T-helper 1 cell treated with Interleukin-12 subunit alpha and Interleukin-12 subunit beta and Interleukin-4 antibody, amounts not matched to agents 30 μg/mL and 1 μg/mL, for 36 hours (primary cell): ENCODE results near the gene PGA4.
"Not testable (repeated sequence)": the region's sequence is repeated elsewhere in the genome, so short reads cannot be mapped to it uniquely, and the experiment has no call there.

Source experiments
- H3K27ac Mint-ChIP-seq: one replicate; pipeline ENCODE4 v1.8.0; 2021; ENCODE audit warnings: mild to moderate bottlenecking, mixed read lengths
- H3K27me3 Mint-ChIP-seq: one replicate; pipeline ENCODE4 v1.8.0; 2021; ENCODE audit warnings: low read depth, mixed read lengths
- H3K36me3 Mint-ChIP-seq: one replicate; pipeline ENCODE4 v1.8.0; 2021; ENCODE audit warnings: low read depth, mixed read lengths
- H3K4me1 Mint-ChIP-seq: one replicate; pipeline ENCODE4 v1.8.0; 2021; ENCODE audit warnings: low read depth, mixed read lengths
- H3K4me3 Mint-ChIP-seq: one replicate; pipeline ENCODE4 v1.8.0; 2021; ENCODE audit warnings: mild to moderate bottlenecking, moderate library complexity, mixed read lengths
- H3K9me3 Mint-ChIP-seq: one replicate; pipeline ENCODE4 v1.8.0; 2021; ENCODE audit warnings: mixed read lengths

The PGA4 gene

GRCh38 chr11:61222047-61222446 lies at the start of gene PGA4:
TSS of gene PGA4 (plus strand) at chr11:61222347. CDS start at chr11:61222401, 54 bp downstream.
- H3K4me3 Mint-ChIP-seq, H3K9me3 Mint-ChIP-seq, H3K27me3 Mint-ChIP-seq, H3K4me1 Mint-ChIP-seq, H3K27ac Mint-ChIP-seq, H3K36me3 Mint-ChIP-seq: not testable (repeated sequence)

- Mint-ChIP-seq H3K9me3 (peaks cover 16% of the 10 kb centered on the region), H3K27ac (no peak overlapping the region), H3K27me3 (peaks cover 6% of the 10 kb centered on the region), H3K4me3 (no peak overlapping the region), H3K36me3 (peaks cover 3% of the 10 kb centered on the region), H3K4me1 (peaks cover 17% of the 10 kb centered on the region)
Measured at GRCh38 chr11:61172356-61172755, 49.8 kb upstream of the PGA4 start.

GRCh38 chr11:61172888-61173287 lies 49.3 kb upstream of the PGA4 start:
- peaks cover 3% of the 10 kb centered on the region for H3K36me3 Mint-ChIP-seq
- no peak overlapping the region for H3K27ac Mint-ChIP-seq
- peaks cover 6% of the 10 kb centered on the region for H3K27me3 Mint-ChIP-seq
- H3K4me1 Mint-ChIP-seq = peaks cover 15% of the 10 kb centered on the region
- H3K9me3 Mint-ChIP-seq = peaks cover 16% of the 10 kb centered on the region
- no peak overlapping the region for H3K4me3 Mint-ChIP-seq

- no peak overlapping the region for H3K4me3 Mint-ChIP-seq
- peaks cover 11% of the 10 kb centered on the region for H3K4me1 Mint-ChIP-seq
- H3K27me3 Mint-ChIP-seq = peaks cover 6% of the 10 kb centered on the region
- H3K27ac Mint-ChIP-seq = no peak overlapping the region
- peaks cover 16% of the 10 kb centered on the region for H3K9me3 Mint-ChIP-seq
- peaks cover 3% of the 10 kb centered on the region for H3K36me3 Mint-ChIP-seq
Measured at GRCh38 chr11:61173456-61173855, 48.7 kb upstream of the PGA4 start.

- peaks cover 3% of the 10 kb centered on the region for H3K36me3 Mint-ChIP-seq
- H3K27me3 Mint-ChIP-seq = peaks cover 8% of the 10 kb centered on the region
- peaks cover 8% of the 10 kb centered on the region for H3K4me1 Mint-ChIP-seq
- peaks cover 16% of the 10 kb centered on the region for H3K9me3 Mint-ChIP-seq
- H3K4me3 Mint-ChIP-seq = no peak overlapping the region
- no peak overlapping the region for H3K27ac Mint-ChIP-seq
Measured at GRCh38 chr11:61174273-61174672, 47.9 kb upstream of the PGA4 start.

GRCh38 chr11:61174949-61175348 lies 47.2 kb upstream of the PGA4 start:
- peaks cover 8% of the 10 kb centered on the region for H3K4me1 Mint-ChIP-seq
- H3K4me3 Mint-ChIP-seq = no peak overlapping the region
- peaks cover 13% of the 10 kb centered on the region for H3K27me3 Mint-ChIP-seq
- H3K9me3 Mint-ChIP-seq = peaks cover 16% of the 10 kb centered on the region
- H3K27ac Mint-ChIP-seq = no peak overlapping the region
- H3K36me3 Mint-ChIP-seq = peaks cover 3% of the 10 kb centered on the region

- no peak overlapping the region for H3K4me3 Mint-ChIP-seq
Measured at GRCh38 chr11:61176446-61176845, 45.7 kb upstream of the PGA4 start.

GRCh38 chr11:61180205-61180604 lies 41.9 kb upstream of the PGA4 start:
- H3K4me3 Mint-ChIP-seq, H3K36me3 Mint-ChIP-seq, H3K27ac Mint-ChIP-seq, H3K9me3 Mint-ChIP-seq, H3K4me1 Mint-ChIP-seq: not testable (repeated sequence)
- H3K27me3 Mint-ChIP-seq = peaks cover 22% of the 10 kb centered on the region

More at GRCh38 chr11:61176446-61176845, 45.7 kb upstream of the PGA4 start:
- Mint-ChIP-seq H3K27ac (no peak overlapping the region), H3K36me3 (peaks cover 3% of the 10 kb centered on the region), H3K4me1 (peaks cover 8% of the 10 kb centered on the region), H3K9me3 (peaks cover 16% of the 10 kb centered on the region), H3K27me3 (peaks cover 20% of the 10 kb centered on the region)

- no peak overlapping the region for H3K4me3 Mint-ChIP-seq
- H3K27ac Mint-ChIP-seq = no peak overlapping the region
- H3K36me3 Mint-ChIP-seq = no peaks in the 10 kb centered on the region
- no peaks in the 10 kb centered on the region for H3K4me1 Mint-ChIP-seq
- peaks cover 22% of the 10 kb centered on the region for H3K27me3 Mint-ChIP-seq
- H3K9me3 Mint-ChIP-seq = no peaks in the 10 kb centered on the region
Measured at GRCh38 chr11:61181489-61181888, 40.7 kb upstream of the PGA4 start.

- no peaks in the 10 kb centered on the region for H3K9me3 Mint-ChIP-seq
- H3K4me3 Mint-ChIP-seq = no peak overlapping the region
- H3K4me1 Mint-ChIP-seq = peaks cover 2% of the 10 kb centered on the region
- H3K36me3 Mint-ChIP-seq = no peaks in the 10 kb centered on the region
- H3K27ac Mint-ChIP-seq = no peak overlapping the region
- H3K27me3 Mint-ChIP-seq = peaks cover 19% of the 10 kb centered on the region
Measured at GRCh38 chr11:61183645-61184044, 38.5 kb upstream of the PGA4 start.

- Mint-ChIP-seq H3K27me3 (peaks cover 9% of the 10 kb centered on the region), H3K36me3 (no peaks in the 10 kb centered on the region), H3K9me3 (no peaks in the 10 kb centered on the region), H3K4me1 (peaks cover 2% of the 10 kb centered on the region), H3K27ac (no peak overlapping the region), H3K4me3 (no peak overlapping the region)
Measured at GRCh38 chr11:61186504-61186903, 35.6 kb upstream of the PGA4 start.

- H3K4me1 Mint-ChIP-seq = peaks cover 2% of the 10 kb centered on the region
- no peak overlapping the region for H3K4me3 Mint-ChIP-seq
- H3K9me3 Mint-ChIP-seq = no peaks in the 10 kb centered on the region
- H3K36me3 Mint-ChIP-seq = no peaks in the 10 kb centered on the region
- no peak overlapping the region for H3K27ac Mint-ChIP-seq
- peaks cover 12% of the 10 kb centered on the region for H3K27me3 Mint-ChIP-seq
Measured at GRCh38 chr11:61187505-61188130, 34.5 kb upstream of the PGA4 start.

- H3K4me1 Mint-ChIP-seq = peaks cover 2% of the 10 kb centered on the region
- no peaks in the 10 kb centered on the region for H3K9me3 Mint-ChIP-seq
- no peaks in the 10 kb centered on the region for H3K36me3 Mint-ChIP-seq
- peaks cover 8% of the 10 kb centered on the region for H3K27me3 Mint-ChIP-seq
- no peak overlapping the region for H3K27ac Mint-ChIP-seq
- no peak overlapping the region for H3K4me3 Mint-ChIP-seq
Measured at GRCh38 chr11:61189933-61190332, 32.2 kb upstream of the PGA4 start.

- Mint-ChIP-seq H3K4me1 (no peaks in the 10 kb centered on the region), H3K27ac (no peak overlapping the region), H3K9me3 (no peaks in the 10 kb centered on the region), H3K27me3 (peaks cover 12% of the 10 kb centered on the region), H3K4me3 (no peak overlapping the region), H3K36me3 (no peaks in the 10 kb centered on the region)
Measured at GRCh38 chr11:61193596-61193995, 28.6 kb upstream of the PGA4 start.

- no peaks in the 10 kb centered on the region for H3K9me3 Mint-ChIP-seq
- H3K27ac Mint-ChIP-seq = no peak overlapping the region
- H3K4me3 Mint-ChIP-seq = no peak overlapping the region
- no peaks in the 10 kb centered on the region for H3K36me3 Mint-ChIP-seq
- peaks cover 12% of the 10 kb centered on the region for H3K27me3 Mint-ChIP-seq
- no peaks in the 10 kb centered on the region for H3K4me1 Mint-ChIP-seq
Measured at GRCh38 chr11:61194169-61194671, 27.9 kb upstream of the PGA4 start.
